NCI-H2107 (cell line): ENCODE data around the gene SYT7.

Experiments used
- DNase-seq: peaks from one replicate; lab custom pipeline; 2025; lab: John Stamatoyannopoulos, UW

Gene SYT7

GRCh38 chr11:61536676-61537270 lies 44.1 kb downstream of the SYT7 start:
- DNase-seq, result no peak

DNA sequence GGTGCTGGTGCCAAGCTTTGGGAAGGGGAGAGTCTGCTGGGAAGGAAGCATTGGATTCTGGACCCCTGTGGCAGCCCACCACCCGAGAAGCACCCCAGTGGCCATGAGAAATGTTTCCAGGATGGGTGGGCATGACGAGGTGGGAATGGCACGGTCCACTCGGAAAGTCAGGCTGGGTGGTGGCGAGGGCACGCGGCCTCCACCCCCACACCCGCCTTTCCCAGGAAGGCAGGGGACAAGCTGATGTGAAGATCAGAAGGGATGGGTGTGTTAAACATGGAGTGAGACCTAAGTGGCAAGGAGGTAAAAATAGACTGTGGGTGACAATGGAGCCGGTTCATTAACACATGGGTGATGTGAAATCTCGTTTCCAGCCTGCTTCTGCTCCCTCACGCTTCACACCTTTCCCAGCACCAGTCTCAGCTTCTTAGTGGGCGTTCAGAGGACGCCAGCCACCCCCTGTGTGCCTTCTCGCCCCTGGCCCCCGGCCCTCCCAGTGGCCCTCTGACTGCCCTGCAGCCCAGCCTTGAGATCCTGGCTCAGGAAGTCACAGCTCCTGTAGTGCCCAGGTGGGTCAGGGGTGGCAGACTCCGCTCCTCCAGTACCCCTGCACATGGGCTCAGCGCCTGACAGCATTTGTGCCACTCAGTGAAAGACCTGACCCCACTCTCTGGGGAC lies 44.7 kb downstream of the SYT7 start:
- DNase-seq, result no peak

DNA sequence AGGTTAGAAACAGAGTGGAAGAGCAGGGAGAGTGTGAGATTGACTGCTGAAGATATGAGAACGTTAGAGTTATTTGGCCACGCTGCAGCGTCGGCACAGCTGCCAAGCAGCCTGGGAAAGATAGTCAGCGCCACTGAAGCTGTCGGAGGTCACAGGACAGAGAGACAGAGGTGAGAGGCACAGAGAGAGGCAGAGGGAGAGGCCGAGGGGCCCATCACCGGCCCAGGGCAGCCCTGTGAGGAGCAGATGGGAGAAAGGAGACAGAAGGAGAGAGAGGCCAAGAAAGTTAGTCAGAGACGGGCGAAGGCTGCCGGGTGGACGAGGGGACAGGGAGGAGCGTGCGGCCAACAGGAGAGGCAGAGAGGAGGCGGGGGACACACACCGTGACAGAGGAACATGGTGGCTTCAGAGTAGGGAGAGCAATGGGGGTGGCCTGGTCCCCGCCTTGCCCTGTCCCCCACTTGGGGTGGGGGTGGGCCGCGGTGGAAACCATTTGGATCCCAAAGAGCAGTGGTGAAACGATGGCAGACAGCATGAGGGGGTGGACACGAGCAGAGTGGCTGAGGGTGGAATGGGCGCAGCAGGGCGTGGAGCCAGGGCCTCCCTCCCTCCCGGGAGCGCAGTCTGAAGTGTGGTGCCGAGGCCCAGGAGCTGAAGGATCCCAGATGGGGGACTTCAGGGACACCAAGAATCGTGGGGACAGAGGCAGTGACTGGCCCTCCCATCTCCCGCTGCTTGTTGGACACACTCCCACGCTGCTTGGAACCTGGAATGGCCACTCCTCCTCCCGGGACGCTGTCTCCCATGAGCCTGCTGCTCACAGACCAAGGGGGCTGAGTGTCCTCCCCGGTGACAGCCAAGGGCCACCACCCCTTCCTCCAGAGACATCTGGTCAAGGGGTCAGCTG lies 45.7 kb downstream of the SYT7 start:
- DNase-seq, result no peak

- DNase-seq, result no peak
These were observed 46.6 kb downstream of the SYT7 start for GRCh38 chr11:61534025-61534932.

DNA sequence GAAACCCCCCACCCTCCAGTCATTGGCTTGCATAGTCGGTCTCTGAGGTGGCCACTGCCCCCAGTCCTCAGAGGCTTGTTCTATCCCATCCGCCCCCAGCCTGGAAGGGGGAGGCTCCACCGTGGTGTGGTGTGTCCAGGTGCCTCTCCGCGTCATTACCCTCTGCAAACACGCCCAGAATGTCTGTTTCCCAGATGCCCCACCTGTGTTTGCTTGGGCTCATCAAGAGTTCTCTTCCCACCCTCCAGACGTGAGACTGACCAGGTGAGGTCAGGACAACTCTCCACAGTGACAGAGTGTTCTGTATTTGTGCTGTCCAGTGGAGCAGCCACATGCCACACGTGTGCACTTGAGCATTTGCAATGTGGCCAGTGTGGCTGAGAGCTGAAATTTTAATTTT lies 47.5 kb downstream of the SYT7 start:
- no peak for DNase-seq

- no peak for DNase-seq
These were observed 47.9 kb downstream of the SYT7 start for GRCh38 chr11:61533039-61533375.

DNA sequence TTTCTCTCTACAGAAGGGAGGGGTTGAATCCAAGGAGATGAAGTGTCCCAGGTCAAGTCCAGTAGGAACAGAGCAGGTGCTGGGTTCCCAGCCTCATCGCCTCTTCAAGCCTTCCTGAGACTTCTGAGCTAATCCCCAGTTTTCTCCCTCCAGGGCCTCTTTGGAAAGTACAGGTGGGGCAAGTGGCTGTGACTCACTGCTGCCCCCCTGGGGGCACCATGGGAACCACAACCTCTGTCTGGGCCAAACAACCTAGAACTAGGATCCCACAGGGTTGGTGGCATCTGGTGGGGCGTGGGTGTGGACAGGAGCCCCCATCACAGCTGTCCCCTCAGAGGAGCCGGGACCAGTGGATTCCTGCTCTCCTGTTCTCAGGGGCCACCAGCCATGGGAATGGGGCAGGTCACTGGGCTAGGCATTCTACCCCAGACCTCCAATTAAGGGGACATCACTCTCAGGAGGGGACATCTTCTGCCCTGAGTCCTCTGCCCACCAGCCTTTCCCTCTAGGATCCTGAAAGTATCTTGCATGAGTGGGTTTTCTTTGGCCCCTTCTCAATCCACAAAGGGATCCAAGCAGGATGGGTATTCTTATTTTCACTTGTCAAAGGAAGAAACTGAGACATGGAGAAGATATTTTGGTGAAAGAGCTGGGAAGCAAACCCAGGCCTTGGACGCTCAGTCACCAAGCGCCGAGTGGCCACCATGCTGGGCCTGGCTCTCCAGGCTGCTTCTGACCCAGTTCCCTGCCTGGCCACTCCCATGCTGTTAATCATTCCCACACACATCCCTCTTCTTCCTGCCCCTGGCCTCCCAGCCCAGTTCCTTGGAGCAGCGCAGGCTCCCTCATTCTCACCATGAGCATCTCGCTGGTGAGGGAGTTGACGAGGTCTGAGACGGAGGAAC lies 48.5 kb downstream of the SYT7 start:
- DNase-seq, result no peak

DNA sequence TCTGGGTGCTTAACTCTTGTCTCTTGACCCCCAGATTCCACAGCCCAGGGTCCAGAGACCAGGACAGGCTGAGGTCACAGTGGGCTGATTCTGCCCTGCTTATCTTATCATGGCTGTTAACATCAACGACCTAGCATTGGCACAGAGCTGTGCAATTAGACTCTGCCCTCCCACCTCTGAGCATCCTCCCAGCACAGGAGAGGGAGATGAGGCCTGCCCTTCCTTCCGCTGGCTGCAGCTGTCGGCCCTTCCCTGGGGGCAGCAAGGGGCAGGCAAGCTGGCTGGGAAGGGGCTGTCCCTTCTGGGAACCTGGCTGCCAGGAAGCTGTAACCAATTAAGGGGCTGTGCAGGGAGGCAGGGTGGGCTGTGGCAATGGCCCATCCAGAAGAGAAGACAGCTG lies 49.8 kb downstream of the SYT7 start:
- DNase-seq, result no peak

GRCh38 chr11:61529537-61530225 lies 51.2 kb downstream of the SYT7 start:
- no peak for DNase-seq

- DNase-seq, result no peak
These were observed 52.8 kb downstream of the SYT7 start for GRCh38 chr11:61528114-61528513.

GRCh38 chr11:61526956-61527731 lies 53.7 kb downstream of the SYT7 start:
- no peak for DNase-seq

DNA sequence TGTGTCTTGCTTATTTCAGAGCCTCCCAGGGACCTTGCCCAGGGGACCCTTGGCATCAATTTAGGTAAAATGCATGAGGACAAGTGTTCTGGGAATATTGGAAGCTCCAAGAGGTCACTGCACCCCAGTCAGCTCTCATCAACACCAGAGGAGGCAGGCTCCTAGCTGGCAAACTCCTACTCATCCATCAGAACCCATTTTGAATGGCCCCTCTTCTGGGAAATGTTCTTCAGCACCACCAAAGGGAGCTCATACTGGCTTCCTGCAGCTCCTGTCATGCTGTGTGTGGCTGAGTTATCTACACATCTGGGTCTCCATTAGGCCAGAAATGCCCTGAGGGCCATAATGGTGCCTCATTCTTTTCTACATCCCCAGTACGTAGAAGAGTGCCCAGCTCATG lies 54.6 kb downstream of the SYT7 start:
- DNase-seq, result no peak

DNA sequence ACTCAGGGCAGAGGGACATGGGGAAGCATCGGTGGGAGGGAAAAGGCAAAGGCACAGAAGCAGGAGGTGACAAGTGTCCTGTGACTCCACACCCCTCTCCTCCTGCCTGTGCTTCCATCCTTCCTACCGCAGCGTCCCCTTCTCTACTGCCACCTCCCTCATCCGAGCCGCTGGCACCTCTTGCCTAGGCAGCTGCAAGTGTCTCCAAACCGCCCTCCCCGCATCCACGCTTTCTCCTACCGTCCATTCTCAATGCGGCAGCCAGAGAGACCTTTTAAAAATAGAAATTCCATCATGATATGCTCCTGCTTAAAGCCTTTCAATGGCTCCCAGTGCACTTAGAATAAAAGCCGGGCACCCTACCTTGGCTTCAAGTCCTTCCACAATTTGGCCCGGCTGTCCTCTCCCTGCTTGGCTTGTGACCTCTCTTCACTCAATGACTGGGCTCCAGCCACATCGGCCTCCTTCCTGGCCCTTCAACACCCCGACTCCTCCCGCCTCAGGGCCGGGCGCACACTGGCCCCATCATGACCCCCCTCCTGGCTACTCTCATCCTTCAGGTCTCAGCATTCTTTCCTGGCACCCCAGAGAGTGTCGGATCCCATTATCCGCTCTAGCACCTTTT lies 55.8 kb downstream of the SYT7 start:
- no peak for DNase-seq

DNA sequence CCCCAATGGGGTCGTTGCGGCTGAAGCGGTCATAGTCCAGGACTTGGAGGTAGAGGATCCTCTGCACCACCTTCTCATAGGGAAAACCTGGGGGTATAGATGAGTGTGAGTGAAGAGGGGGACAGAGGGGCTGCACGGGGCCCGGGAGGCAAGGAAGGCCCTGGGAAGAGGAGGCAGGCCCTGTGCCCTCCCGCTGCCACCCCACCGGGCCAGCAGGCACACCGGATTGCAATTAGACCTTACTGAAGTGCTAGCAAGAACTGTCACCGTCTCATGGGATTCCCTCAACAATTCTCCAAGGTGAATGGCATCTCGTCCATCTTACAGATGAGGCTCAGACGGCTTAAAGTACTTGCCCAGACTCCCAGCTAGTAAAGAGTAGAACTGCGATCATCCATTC lies 56.4 kb downstream of the SYT7 start:
- no peak for DNase-seq

DNA sequence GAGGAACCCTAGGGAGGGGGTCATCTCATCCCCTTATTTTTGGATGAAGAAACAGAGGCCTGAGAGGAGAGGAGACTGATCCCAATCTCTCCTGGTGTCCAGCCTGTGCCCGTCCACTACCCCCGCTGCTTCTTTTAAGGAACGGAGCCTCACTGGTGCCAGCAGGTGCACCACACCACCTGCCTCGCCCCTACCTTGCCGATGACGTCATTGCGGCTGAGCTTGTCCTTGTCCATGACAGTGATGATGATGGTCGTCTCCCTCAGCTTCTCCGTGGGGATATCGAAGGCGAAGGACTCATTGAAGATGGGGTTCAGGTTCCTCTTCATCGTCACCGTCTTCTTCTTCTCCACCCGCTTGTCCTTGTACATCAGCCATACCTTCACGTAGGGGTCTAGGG lies 58.0 kb downstream of the SYT7 start:
- DNase-seq, result no peak

GRCh38 chr11:61518032-61518795 lies 62.7 kb downstream of the SYT7 start:
- DNase-seq, result no peak

GRCh38 chr11:61516675-61517572 lies 64.0 kb downstream of the SYT7 start:
- no peak for DNase-seq
